Smooth muscle cell (in vitro differentiated cells): ENCODE data around the gene RHOBTB3. TPM values are rescaled to one million over a fixed set of nuclear protein-coding genes. Genes with fewer than 3 reads are reported as not detected.

Experiments used
- DNase-seq: peaks from one replicate; lab custom pipeline; 2025; ENCODE audit not compliant: unreplicated experiment; lab: John Stamatoyannopoulos, UW
- H2AFZ ChIP-seq: fragments of 200-600 bp; sonication (generic); 2 replicates; pipeline ENCODE4 v1.6.0; 2016; ENCODE audit warnings: antibody characterized with exemption, low read depth, mild to moderate bottlenecking
- H3F3A ChIP-seq: fragments of 200-600 bp; sonication (generic); 2 replicates; pipeline ENCODE4 v1.6.0; 2017; ENCODE audit warnings: antibody characterized with exemption, low read depth
- H3K27ac ChIP-seq: fragments of 200-600 bp; sonication (generic); 2 replicates; pipeline ENCODE4 v1.5.1; 2016; ENCODE audit warnings: low read depth, mild to moderate bottlenecking
- H3K27me3 ChIP-seq: fragments of 200-600 bp; sonication (generic); 2 replicates; pipeline ENCODE4 v1.6.1; 2016; ENCODE audit warnings: low read depth, mild to moderate bottlenecking
- H3K36me3 ChIP-seq: fragments of 200-600 bp; sonication (generic); 2 replicates; pipeline ENCODE4 v1.5.1; 2016; ENCODE audit warnings: low read depth
- H3K4me1 ChIP-seq: fragments of 200-600 bp; sonication (generic); 2 replicates; pipeline ENCODE4 v1.5.1; 2016; ENCODE audit warnings: low read depth
- H3K4me2 ChIP-seq: fragments of 200-600 bp; sonication (generic); 2 replicates; pipeline ENCODE4 v1.6.0; 2016; ENCODE audit warnings: mild to moderate bottlenecking
- H3K4me3 ChIP-seq: fragments of 200-600 bp; sonication (generic); 2 replicates; pipeline ENCODE4 v1.5.1; 2016; ENCODE audit warnings: mild to moderate bottlenecking
- H3K79me2 ChIP-seq: fragments of 200-600 bp; sonication (generic); 2 replicates; pipeline ENCODE4 v1.6.0; 2016; ENCODE audit warnings: low read depth, mild to moderate bottlenecking
- H3K9ac ChIP-seq: fragments of 200-600 bp; sonication (generic); 2 replicates; pipeline ENCODE4 v1.6.0; 2016; ENCODE audit warnings: low read depth
- H3K9me3 ChIP-seq: fragments of 200-600 bp; sonication (generic); replicated peaks from 2 replicates; pipeline ENCODE4 v1.5.1; 2016; ENCODE audit warnings: low read depth
- H4K20me1 ChIP-seq: fragments of 200-600 bp; sonication (generic); 2 replicates; pipeline ENCODE4 v1.6.0; 2016; ENCODE audit warnings: low read depth
- CTCF ChIP-seq: fragments of 200-600 bp; sonication (generic); IDR thresholded peaks from 2 replicates; pipeline ENCODE4 v1.5.1; 2017; ENCODE audit warnings: borderline replicate concordance, mild to moderate bottlenecking, antibody characterized with exemption; ENCODE audit not compliant: insufficient read depth, poor library complexity, severe bottlenecking
- WGBS: methylation state at CpG from one replicate; pipeline ENCODE4 v1.1.7; 2016; ENCODE audit warnings: low lambda C conversion rate; 5-methylcytosine and 5-hydroxymethylcytosine counted together
- polyA plus RNA-seq: library from polyadenylated mRNA; unstranded; fragments of >200 nt; fragmentation: Nextera tagmentation; extraction: Ambion mirVana; gene quantifications from 2 replicates; pipeline ENCODE4 v1.2.1, GENCODE V29; 2016
- total RNA-seq: library from RNA; depleted of rRNA; stranded (reverse); fragments of >200 nt; gene quantifications from 2 replicates; pipeline ENCODE4 v1.2.3, GENCODE V29; 2014

The RHOBTB3 gene
- total and polyA plus RNA-seq, 2 experiments from 2014 or later: 127 to 213 TPM

GRCh38 chr5:95759634-95760033 lies 28.5 kb downstream of the RHOBTB3 start:
- Histone ChIP-seq H3K4me3 (peak overlapping the region; percentile 13), H3K79me2 (peaks cover 13% of the 10 kb centered on the region), H4K20me1 (peaks cover 15% of the 10 kb centered on the region), H3K4me1 (peaks cover 7% of the 10 kb centered on the region), H3K27me3 (no peaks in the 10 kb centered on the region), H2AFZ (no peak overlapping the region), H3K9me3 (no peaks in the 10 kb centered on the region), H3K9ac (no peak overlapping the region), H3K36me3 (peaks cover 3% of the 10 kb centered on the region), H3K27ac (peak overlapping the region; percentile 81), H3F3A (peaks cover 15% of the 10 kb centered on the region), H3K4me2 (peak overlapping the region; percentile 69)
- TF ChIP-seq CTCF: no peak
- 34% methylated on average over 2 of the region's 2 CpGs for WGBS
- DNase-seq: no peak

- Histone ChIP-seq H3K79me2 (peaks cover 13% of the 10 kb centered on the region), H3K27ac (peak overlapping the region; percentile 81), H2AFZ (no peak overlapping the region), H3K4me2 (peak overlapping the region; percentile 69), H4K20me1 (peaks cover 15% of the 10 kb centered on the region), H3K4me1 (peaks cover 7% of the 10 kb centered on the region), H3K4me3 (peak overlapping the region; percentile 1), H3K27me3 (no peaks in the 10 kb centered on the region), H3F3A (peaks cover 15% of the 10 kb centered on the region), H3K36me3 (peaks cover 5% of the 10 kb centered on the region), H3K9me3 (no peaks in the 10 kb centered on the region), H3K9ac (peak overlapping the region; percentile 9)
- no peak for TF ChIP-seq CTCF
- WGBS: 32% methylated on average over 3 of the region's 3 CpGs
- no peak for DNase-seq
Observed at GRCh38 chr5:95760273-95761191, 29.4 kb downstream of the RHOBTB3 start.

GRCh38 chr5:95761771-95762651 lies 30.9 kb downstream of the RHOBTB3 start:
- 56% methylated on average over 1 of the region's 1 CpG for WGBS
- H3F3A ChIP-seq: peaks cover 15% of the 10 kb centered on the region
- H3K27me3 ChIP-seq: no peaks in the 10 kb centered on the region
- no peak overlapping the region for H2AFZ ChIP-seq
- peaks cover 5% of the 10 kb centered on the region for H3K36me3 ChIP-seq
- DNase-seq: no peak
- peaks cover 15% of the 10 kb centered on the region for H4K20me1 ChIP-seq
- no peaks in the 10 kb centered on the region for H3K9me3 ChIP-seq
- no peak overlapping the region for H3K4me3 ChIP-seq
- no peak overlapping the region for H3K9ac ChIP-seq
- peak overlapping the region; percentile 69 for H3K4me2 ChIP-seq
- TF ChIP-seq CTCF: no peak
- peaks cover 13% of the 10 kb centered on the region for H3K79me2 ChIP-seq
- peaks cover 7% of the 10 kb centered on the region for H3K4me1 ChIP-seq
- H3K27ac ChIP-seq: peak overlapping the region; percentile 81
